Renal cortical epithelial cell (primary cell): ENCODE measurements around the gene GRIA1. TPM values are rescaled to one million over a fixed set of nuclear protein-coding genes. Genes with fewer than 3 reads are reported as not detected.
"Not testable (repeated sequence)": the region's sequence is repeated elsewhere in the genome, so short reads cannot be mapped to it uniquely, and the experiment has no call there.

Source experiments
- DNase-seq: peaks from one replicate; pipeline ENCODE4 v3.0.0-alpha.2; 2011; ENCODE audit warnings: low read depth
- total RNA-seq: library from RNA; depleted of rRNA; stranded (reverse); fragments of >200 nt; gene quantifications from 2 replicates; pipeline ENCODE4 v1.2.3, GENCODE V29; 2014

The GRIA1 gene
- total RNA-seq, 1 donor from 2014 or later, result not detected

- DNase-seq, result no peak
Measured at GRCh38 chr5:153717287-153717686, 226.8 kb downstream of the GRIA1 start.

GRCh38 chr5:153718713-153719112 is 228.2 kb downstream of the GRIA1 start:
- DNase-seq, result no peak

GRCh38 chr5:153719324-153719723 is 228.9 kb downstream of the GRIA1 start:
- DNase-seq, result no peak

- not testable (repeated sequence) for DNase-seq
Measured at GRCh38 chr5:153723022-153723610, 232.6 kb downstream of the GRIA1 start.

GRCh38 chr5:153742060-153742459 is 251.6 kb downstream of the GRIA1 start:
- DNase-seq, result no peak

GRCh38 chr5:153744751-153745150 is 254.3 kb downstream of the GRIA1 start:
- no peak for DNase-seq

GRCh38 chr5:153745778-153746395 is 255.4 kb downstream of the GRIA1 start:
- DNase-seq, result no peak

- DNase-seq, result no peak
Measured at GRCh38 chr5:153746440-153746839, 256.0 kb downstream of the GRIA1 start.

GRCh38 chr5:153748823-153749222 is 258.4 kb downstream of the GRIA1 start:
- DNase-seq, result no peak

- no peak for DNase-seq
Measured at GRCh38 chr5:153749960-153750359, 259.5 kb downstream of the GRIA1 start.

- no peak for DNase-seq
Measured at GRCh38 chr5:153751251-153751650, 260.8 kb downstream of the GRIA1 start.

GRCh38 chr5:153752890-153753289 is 262.4 kb downstream of the GRIA1 start:
- DNase-seq, result no peak

- no peak for DNase-seq
Measured at GRCh38 chr5:153753645-153754432, 263.4 kb downstream of the GRIA1 start.

GRCh38 chr5:153755913-153756500 is 265.5 kb downstream of the GRIA1 start:
- DNase-seq, result no peak

- DNase-seq, result peak; percentile 2
Measured at GRCh38 chr5:153756540-153756939, 266.1 kb downstream of the GRIA1 start.

- DNase-seq, result no peak
Measured at GRCh38 chr5:153765987-153766386, 275.5 kb downstream of the GRIA1 start.

- no peak for DNase-seq
Measured at GRCh38 chr5:153767221-153768188, 277.0 kb downstream of the GRIA1 start.

- DNase-seq, result no peak
Measured at GRCh38 chr5:153770066-153770465, 279.6 kb downstream of the GRIA1 start.

- DNase-seq, result no peak
Measured at GRCh38 chr5:153774686-153775085, 284.2 kb downstream of the GRIA1 start.

GRCh38 chr5:153775923-153776322 is 285.5 kb downstream of the GRIA1 start:
- no peak for DNase-seq
